ENCODE results near the gene ANKRD28. TPM values are rescaled to one million over a fixed set of nuclear protein-coding genes. Genes with fewer than 3 reads are reported as not detected.

Gene ANKRD28
- total and polyA plus RNA-seq, 2 of the 13 experiments (the other 11 are each of a cell fraction or from before 2014, with no cell fraction given) = 21.0 to 28.9 TPM

- TF ChIP-seq DMTF1 (CRISPR knock-in tag; IDR thresholded peaks at IDR 0.05) = no peak
Measured at GRCh38 chr3:15822281-15822680, 24.5 kb upstream of the ANKRD28 start (continued).

- ChIA-PET CTCF (ENCODE audit: low intra/inter-chr PET ratio, low total read pairs) (no interaction called here), POLR2A (no interaction called here)
- Histone ChIP-seq H3K27me3 (ENCODE audit: control insufficient read depth in 1 of 2, insufficient read depth in 2 of 2, low read length in 2 of 2) (no peaks in the 10 kb centered on the region), H3K9me3 (ENCODE audit: low read length) (no peaks in the 10 kb centered on the region), H3K36me3 (replicated peaks in 1 of 2; ENCODE audit: control insufficient read depth in 1 of 2, insufficient read depth in 2 of 2, low read length in 2 of 2) (no peaks in the 10 kb centered on the region), H4K20me1 (ENCODE audit: insufficient read depth, low read length) (peaks cover 16% of the 10 kb centered on the region), H3K79me2 (ENCODE audit: insufficient read depth, low read length) (peaks cover 88% of the 10 kb centered on the region), H3K4me2 (ENCODE audit: low read depth, low read length) (no peak overlapping the region), H3K4me1 (ENCODE audit: insufficient read depth, low read length) (no peaks in the 10 kb centered on the region), H2AFZ (ENCODE audit: low read length) (no peak overlapping the region), H3K4me3 (replicated peaks in 1 of 3; ENCODE audit: insufficient read depth in 1 of 3, low read depth in 2 of 3, low read length in 3 of 3) (no peak overlapping the region), H3K9ac (ENCODE audit: insufficient read depth, low read depth, low read length) (no peak overlapping the region), H3K27ac (ENCODE audit: extremely low read length, insufficient read depth, low read length) (no peak overlapping the region)
- ATAC-seq (no peak), DNase-seq (ENCODE audit: low spot score) (no peak), FAIRE-seq (no peak)
- no TSS peak for BruUV-seq (replicated peaks)
- in situ Hi-C loops (cut with HindIII; ENCODE audit: extremely low pct_ligation_motif_present, low pct_unique_long_range_greater_than_20kb) (no loop called here), intact Hi-C loops (cut with micrococcal nuclease; ENCODE audit: unreplicated experiment) (no loop called here)
- 94% methylated on average over 2 of the region's 2 CpGs for WGBS (ENCODE audit: low lambda C conversion rate)
- no peak for TF ChIP-seq ZMAT5 (CRISPR knock-in tag; IDR thresholded peaks at IDR 0.05; ENCODE audit: borderline replicate concordance, low read depth)
- TF ChIP-seq HMGA1 (CRISPR knock-in tag; conservative IDR thresholded peaks at IDR 0.05) = no peak
- no peak for TF ChIP-seq ZNF878 (CRISPR knock-in tag; IDR thresholded peaks at IDR 0.05)
- no peak for TF ChIP-seq ZNF253 (CRISPR knock-in tag; IDR thresholded peaks at IDR 0.05; ENCODE audit: borderline replicate concordance)
- TF ChIP-seq HOXA5 (CRISPR knock-in tag; IDR thresholded peaks at IDR 0.05) = no peak
- TF ChIP-seq ZNF33A (CRISPR knock-in tag; IDR thresholded peaks at IDR 0.05; ENCODE audit: borderline replicate concordance) = no peak
- no peak for TF ChIP-seq RFXAP (CRISPR knock-in tag; IDR thresholded peaks at IDR 0.05; ENCODE audit: borderline replicate concordance)
- TF ChIP-seq ZNF646 (CRISPR knock-in tag; IDR thresholded peaks at IDR 0.05) = no peak
- TF ChIP-seq ZNF660 (CRISPR knock-in tag; IDR thresholded peaks at IDR 0.05; ENCODE audit: borderline replicate concordance, low read depth) = no peak
- no peak for TF ChIP-seq CBX5 (CRISPR knock-in tag; IDR thresholded peaks at IDR 0.05; ENCODE audit: borderline replicate concordance)
- no peak for TF ChIP-seq AKAP8 (CRISPR knock-in tag; IDR thresholded peaks at IDR 0.05)
- no peak for TF ChIP-seq TMF1 (CRISPR knock-in tag; IDR thresholded peaks at IDR 0.05; ENCODE audit: low read depth)
- no peak for TF ChIP-seq ZNF777 (CRISPR knock-in tag; IDR thresholded peaks at IDR 0.05)
- TF ChIP-seq MLX (CRISPR knock-in tag; IDR thresholded peaks at IDR 0.05) = no peak
Measured at GRCh38 chr3:15820911-15821310, 23.1 kb upstream of the ANKRD28 start.

Data from HepG2 (cell line).